SK-N-MC (cell line): ENCODE data around the gene GLCE.
"Not testable (repeated sequence)": the region's sequence is repeated elsewhere in the genome, so short reads cannot be mapped to it uniquely, and the experiment has no call there.

Experiments used
- DNase-seq: peaks from one replicate; pipeline ENCODE4 v3.0.0-alpha.2; 2011; ENCODE audit warnings: low read depth, low spot score
- H3K27ac ChIP-seq: fragments of 200-600 bp; sonication (generic); 2 replicates; pipeline ENCODE4 v1.5.1; 2016; ENCODE audit warnings: mixed run types
- H3K36me3 ChIP-seq: fragments of 200-600 bp; sonication (generic); 2 replicates; pipeline ENCODE4 v1.6.1; 2017; ENCODE audit warnings: antibody characterized with exemption, low read length, mixed read lengths; ENCODE audit not compliant: insufficient read depth
- H3K4me3 ChIP-seq: fragments of 200-600 bp; sonication (generic); 2 replicates; pipeline ENCODE4 v1.5.1; 2016
- H3K9ac ChIP-seq: fragments of 200-600 bp; sonication (generic); 2 replicates; pipeline ENCODE4 v1.8.0; 2017; ENCODE audit warnings: mixed run types, mixed read lengths; ENCODE audit not compliant: insufficient read length
- H3K9me3 ChIP-seq: fragments of 200-600 bp; sonication (generic); 2 replicates; pipeline ENCODE4 v1.6.1; 2017; ENCODE audit warnings: low read depth, mild to moderate bottlenecking, antibody characterized with exemption, low read length, moderate library complexity, mixed read lengths
- EZH2 ChIP-seq: fragments of 200-600 bp; sonication (generic); IDR thresholded peaks from one replicate; pipeline ENCODE4 v1.6.1; 2017; ENCODE audit warnings: antibody characterized with exemption
- FOXP2 ChIP-seq: optimal IDR thresholded peaks from 2 replicates; pipeline ENCODE3; 2011; ENCODE audit warnings: mild to moderate bottlenecking, moderate library complexity; ENCODE audit not compliant: insufficient read depth; ENCODE audit errors: extremely low read length, control extremely low read depth
- POLR2AphosphoS5 ChIP-seq: IDR thresholded peaks from 2 replicates; pipeline ENCODE4 v1.6.1; 2012; ENCODE audit warnings: mild to moderate bottlenecking, low read depth, low read length, borderline replicate concordance

Gene GLCE

DNA sequence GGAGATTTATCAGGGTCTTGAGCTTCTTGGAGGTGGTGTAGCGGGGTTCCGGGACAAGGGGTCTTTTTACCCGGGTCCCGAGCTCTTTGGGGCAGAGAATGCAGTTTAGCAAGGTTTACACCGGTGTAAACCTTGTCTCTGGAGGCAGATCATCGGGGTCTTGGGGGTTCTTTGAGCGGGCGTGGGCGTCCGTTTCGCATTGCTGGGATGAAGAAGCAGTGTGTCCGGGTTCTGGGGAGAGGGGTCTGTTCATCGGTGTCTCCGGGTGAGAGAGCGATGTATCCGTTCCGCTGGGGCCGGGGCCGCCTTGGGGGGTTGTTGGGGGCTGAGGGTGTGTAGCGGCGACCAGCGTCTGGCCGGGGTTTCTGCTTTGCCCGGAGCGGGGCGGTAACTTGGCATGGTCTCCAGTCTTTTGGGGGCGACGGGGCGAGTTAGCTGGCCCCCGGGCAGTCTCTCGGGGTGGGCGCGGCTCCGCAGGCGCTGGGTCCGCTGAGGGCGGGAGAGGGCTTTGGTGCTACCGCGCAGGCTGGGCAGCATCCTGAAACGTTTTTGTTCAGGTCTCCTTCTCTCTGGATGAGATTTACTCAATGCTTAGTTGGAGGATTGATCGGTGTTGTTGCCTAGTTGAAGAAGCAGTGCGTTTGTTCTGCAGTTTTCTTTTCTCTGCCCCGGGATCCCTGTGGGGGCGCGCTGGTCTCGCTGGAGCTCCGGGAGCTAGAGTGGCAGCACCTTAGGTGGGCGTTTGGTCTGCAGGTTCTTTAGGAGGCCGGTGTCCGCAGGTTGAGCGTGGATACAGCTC is 843 bp downstream of the GLCE start:
- TF ChIP-seq EZH2 (no peak), POLR2AphosphoS5 (no peak), FOXP2 (no peak)
- Histone ChIP-seq H3K27ac (peak overlapping the region; percentile 43; the same call in 1 of the 2 replicates), H3K9ac (peak overlapping the region; percentile 95), H3K4me3 (peak overlapping the region; percentile 85), H3K9me3 (no peaks in the 10 kb centered on the region), H3K36me3 (no peaks in the 10 kb centered on the region)
- DNase-seq, result no peak

DNA sequence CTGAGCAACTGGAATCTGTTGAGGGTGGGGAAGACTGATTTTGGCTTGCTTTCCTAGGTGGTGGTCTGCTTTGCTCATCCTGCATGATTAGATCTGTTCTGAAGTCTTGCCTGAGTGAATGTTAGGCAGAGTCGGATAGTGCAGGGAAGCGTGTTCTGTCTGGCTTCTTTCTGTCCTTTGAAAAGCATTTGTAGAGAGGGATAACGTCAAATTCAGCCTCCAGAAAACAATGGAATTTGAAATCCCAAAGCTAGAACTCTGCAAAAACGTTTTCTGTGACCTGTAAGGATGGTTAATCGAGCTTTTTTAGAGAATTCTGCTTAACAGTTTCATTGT is 1.4 kb downstream of the GLCE start:
- no peak for DNase-seq
- no peak overlapping the region for H3K27ac ChIP-seq
- H3K9me3 ChIP-seq, result no peaks in the 10 kb centered on the region
- H3K9ac ChIP-seq, result peak overlapping the region; percentile 95
- no peaks in the 10 kb centered on the region for H3K36me3 ChIP-seq
- TF ChIP-seq FOXP2 (no peak), EZH2 (no peak)
- peak overlapping the region; percentile 85 for H3K4me3 ChIP-seq

GRCh38 chr15:69163141-69163669 is 2.8 kb downstream of the GLCE start:
- Histone ChIP-seq H3K27ac (peak overlapping the region; percentile 69; the same call in 1 of the 2 replicates), H3K9ac (peak overlapping the region; percentile 17), H3K4me3 (peak overlapping the region; percentile 15), H3K9me3 (no peaks in the 10 kb centered on the region), H3K36me3 (no peaks in the 10 kb centered on the region)
- TF ChIP-seq FOXP2 (no peak), POLR2AphosphoS5 (no peak), EZH2 (no peak)
- no peak for DNase-seq

DNA sequence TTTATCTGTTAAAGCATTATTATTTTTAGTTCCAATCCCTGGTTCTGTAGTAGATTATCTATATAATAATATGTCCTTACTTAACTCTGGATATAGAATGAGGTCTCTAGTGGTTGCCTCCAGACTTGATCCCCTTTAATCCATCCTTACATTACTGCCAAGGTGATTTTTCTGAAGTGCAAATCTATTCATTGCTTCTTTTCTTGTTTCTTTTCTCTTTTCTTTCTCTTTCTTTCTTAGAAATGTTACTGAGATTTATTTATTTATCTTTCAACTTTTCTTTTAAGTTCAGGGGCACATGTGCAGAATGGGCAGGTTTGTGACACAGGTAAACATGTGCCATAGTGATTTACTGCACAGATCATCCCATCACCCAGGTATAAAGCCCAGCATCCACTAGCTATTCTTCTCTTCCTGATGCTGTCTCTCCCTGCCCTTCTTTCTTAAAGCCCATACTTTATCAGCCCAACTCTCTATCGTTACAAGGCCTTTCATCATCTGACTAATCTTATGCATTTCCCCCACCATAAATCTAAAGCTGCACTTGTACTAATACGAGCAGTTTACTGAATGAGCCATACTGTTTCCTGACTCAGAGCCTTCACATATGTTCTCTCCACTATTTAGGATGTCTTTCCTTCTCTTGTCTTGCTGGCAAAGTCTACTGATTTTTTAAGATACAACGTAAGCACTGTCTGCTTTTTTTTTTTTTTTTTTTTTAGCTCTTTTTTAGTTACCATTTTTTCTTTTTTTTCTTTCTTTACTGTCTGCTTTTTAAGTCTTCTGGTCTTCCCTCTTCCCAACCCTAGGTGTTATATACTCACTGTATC is 4.6 kb downstream of the GLCE start:
- Histone ChIP-seq H3K4me3 (no peak overlapping the region), H3K27ac (peak overlapping the region; percentile 67), H3K36me3 (peaks cover 4% of the 10 kb centered on the region; the same call in 1 of the 2 replicates), H3K9ac (no peak overlapping the region), H3K9me3 (no peaks in the 10 kb centered on the region)
- TF ChIP-seq EZH2 (no peak), POLR2AphosphoS5 (no peak), FOXP2 (no peak)
- peak; percentile 71 for DNase-seq

- DNase-seq, result no peak
- peaks cover 4% of the 10 kb centered on the region; the same call in 1 of the 2 replicates for H3K36me3 ChIP-seq
- no peak overlapping the region for H3K4me3 ChIP-seq
- H3K27ac ChIP-seq, result peak overlapping the region; percentile 67
- no peak overlapping the region for H3K9ac ChIP-seq
- TF ChIP-seq FOXP2 (no peak), EZH2 (no peak)
- no peaks in the 10 kb centered on the region for H3K9me3 ChIP-seq
Observed at GRCh38 chr15:69165637-69166025, 5.2 kb downstream of the GLCE start.

DNA sequence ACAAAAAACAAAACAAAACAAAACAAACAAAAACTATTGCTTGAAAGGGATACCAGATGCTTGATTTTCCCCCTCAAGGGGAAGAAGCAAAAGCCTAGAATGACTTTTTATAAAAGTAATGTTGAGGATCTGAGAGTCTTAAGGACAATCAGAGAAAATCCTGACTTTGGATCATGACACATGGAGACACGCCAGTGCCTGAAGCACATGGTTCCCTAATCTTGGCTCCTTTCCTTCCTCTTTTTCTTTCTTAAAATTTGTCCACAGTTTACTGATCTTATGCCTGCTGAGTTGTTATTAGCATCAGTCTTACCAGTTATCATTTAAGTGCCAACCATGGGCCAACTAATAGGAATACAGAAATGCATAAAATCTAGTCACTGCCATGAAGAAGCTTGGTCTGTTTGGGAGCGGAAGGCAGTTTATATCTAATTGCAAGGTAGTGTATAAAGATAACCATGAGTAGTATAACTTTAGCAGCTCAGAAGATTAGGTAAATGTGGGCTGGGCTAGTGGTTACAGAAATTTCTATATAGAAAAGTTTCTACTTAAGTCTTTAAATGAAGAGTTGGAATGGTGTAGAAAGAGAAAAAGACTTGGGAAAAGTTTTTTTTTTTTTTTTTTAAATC is 6.9 kb downstream of the GLCE start:
- Histone ChIP-seq H3K4me3 (no peak overlapping the region), H3K27ac (peak overlapping the region; percentile 32), H3K36me3 (peaks cover 4% of the 10 kb centered on the region; the same call in 1 of the 2 replicates), H3K9me3 (no peaks in the 10 kb centered on the region), H3K9ac (no peak overlapping the region)
- DNase-seq, result no peak
- TF ChIP-seq EZH2 (no peak), POLR2AphosphoS5 (no peak), FOXP2 (no peak)

DNA sequence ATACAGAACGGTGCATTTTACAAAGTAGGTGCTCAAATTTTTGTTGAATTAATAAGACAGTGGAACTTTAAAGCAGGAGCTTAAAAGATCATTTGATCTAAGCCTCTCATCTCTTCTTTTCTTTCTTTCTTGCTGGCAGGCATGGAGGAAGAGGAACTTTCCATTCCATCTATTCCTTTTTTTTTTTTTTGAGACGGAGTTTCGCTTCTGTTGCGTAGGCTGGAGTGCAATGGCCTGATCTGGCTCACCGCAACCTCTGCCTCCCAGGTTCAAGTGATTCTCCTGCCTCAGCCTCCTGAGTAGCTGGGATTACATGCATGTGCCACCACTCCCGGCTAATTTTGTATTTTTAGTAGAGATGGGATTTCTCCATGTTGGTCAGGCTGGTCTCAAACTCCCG is 7.9 kb downstream of the GLCE start:
- H3K4me3 ChIP-seq, H3K9me3 ChIP-seq, H3K36me3 ChIP-seq, H3K9ac ChIP-seq, H3K27ac ChIP-seq, DNase-seq: not testable (repeated sequence)

- not testable (repeated sequence) for H3K27ac ChIP-seq, H3K4me3 ChIP-seq, H3K9ac ChIP-seq, H3K36me3 ChIP-seq, DNase-seq, H3K9me3 ChIP-seq
Observed at GRCh38 chr15:69169540-69169939, 9.1 kb downstream of the GLCE start.
